ENCODE results near the gene GPC6.

DNA sequence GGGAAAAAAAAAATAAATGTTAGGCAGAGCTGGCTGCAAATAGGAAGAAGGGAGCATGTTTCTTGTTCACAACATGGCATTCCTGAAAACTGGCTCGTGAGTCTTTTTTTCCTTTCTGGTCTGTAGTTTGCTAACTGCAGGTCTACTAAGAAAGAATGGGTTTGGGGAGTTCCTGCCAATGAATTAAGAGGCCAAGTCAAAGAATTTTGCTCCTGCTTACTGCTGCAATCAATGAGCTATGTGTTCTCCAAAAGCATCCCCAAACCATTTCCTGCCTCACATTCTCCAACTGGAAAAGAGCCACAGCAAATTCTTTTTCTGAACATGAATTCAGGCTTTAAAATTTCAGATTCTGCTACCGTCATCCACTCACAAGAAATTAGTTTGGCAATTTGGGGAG lies 1164.3 kb downstream of the GPC6 start:
- TF ChIP-seq, protein P1, sequence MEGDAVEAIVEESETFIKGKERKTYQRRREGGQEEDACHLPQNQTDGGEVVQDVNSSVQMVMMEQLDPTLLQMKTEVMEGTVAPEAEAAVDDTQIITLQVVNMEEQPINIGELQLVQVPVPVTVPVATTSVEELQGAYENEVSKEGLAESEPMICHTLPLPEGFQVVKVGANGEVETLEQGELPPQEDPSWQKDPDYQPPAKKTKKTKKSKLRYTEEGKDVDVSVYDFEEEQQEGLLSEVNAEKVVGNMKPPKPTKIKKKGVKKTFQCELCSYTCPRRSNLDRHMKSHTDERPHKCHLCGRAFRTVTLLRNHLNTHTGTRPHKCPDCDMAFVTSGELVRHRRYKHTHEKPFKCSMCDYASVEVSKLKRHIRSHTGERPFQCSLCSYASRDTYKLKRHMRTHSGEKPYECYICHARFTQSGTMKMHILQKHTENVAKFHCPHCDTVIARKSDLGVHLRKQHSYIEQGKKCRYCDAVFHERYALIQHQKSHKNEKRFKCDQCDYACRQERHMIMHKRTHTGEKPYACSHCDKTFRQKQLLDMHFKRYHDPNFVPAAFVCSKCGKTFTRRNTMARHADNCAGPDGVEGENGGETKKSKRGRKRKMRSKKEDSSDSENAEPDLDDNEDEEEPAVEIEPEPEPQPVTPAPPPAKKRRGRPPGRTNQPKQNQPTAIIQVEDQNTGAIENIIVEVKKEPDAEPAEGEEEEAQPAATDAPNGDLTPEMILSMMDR (IDR thresholded peaks at IDR 0.05): no peak
- TF ChIP-seq POLR2A (IDR thresholded peaks at IDR 0.05): no peak
